Raji (cell line): Measurements from ENCODE around the gene ABCC3.

Source experiments
- POLR2A ChIP-seq: IDR thresholded peaks from 2 replicates; pipeline ENCODE4 v1.6.1; 2011; ENCODE audit warnings: low read depth, low read length, control low read depth; ENCODE audit not compliant: insufficient read depth

ABCC3 gene

DNA sequence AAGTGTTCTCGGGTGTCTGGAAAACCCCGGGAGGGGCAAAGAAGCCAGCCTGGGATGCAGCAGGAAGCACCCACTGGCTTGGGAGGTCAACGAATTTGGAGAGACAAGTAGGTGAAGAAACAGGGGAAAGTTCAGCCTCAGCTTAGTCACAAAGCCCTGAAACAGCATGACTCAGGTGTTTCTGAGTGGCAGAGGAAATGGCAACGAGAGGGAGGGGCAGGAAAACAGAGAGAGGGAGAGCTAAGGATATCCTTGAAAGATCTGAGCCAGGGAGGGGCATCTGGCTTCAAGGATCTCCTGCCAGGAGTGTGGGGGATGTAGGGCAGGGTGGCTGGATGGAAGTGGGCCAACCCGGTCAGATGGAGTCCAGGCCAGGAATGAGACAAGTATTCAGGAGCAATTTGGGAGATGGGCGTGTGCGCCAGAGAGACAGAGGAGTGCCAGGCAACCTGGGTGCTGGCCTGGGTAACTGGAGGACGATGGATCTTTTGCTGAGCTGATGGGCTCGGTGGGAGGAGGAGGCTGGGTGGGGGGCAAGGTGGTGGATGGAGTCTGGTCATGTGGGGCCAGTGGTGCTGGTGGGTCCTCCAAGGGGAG lies 27.2 kb downstream of the ABCC3 start:
- no peak for TF ChIP-seq POLR2A

DNA sequence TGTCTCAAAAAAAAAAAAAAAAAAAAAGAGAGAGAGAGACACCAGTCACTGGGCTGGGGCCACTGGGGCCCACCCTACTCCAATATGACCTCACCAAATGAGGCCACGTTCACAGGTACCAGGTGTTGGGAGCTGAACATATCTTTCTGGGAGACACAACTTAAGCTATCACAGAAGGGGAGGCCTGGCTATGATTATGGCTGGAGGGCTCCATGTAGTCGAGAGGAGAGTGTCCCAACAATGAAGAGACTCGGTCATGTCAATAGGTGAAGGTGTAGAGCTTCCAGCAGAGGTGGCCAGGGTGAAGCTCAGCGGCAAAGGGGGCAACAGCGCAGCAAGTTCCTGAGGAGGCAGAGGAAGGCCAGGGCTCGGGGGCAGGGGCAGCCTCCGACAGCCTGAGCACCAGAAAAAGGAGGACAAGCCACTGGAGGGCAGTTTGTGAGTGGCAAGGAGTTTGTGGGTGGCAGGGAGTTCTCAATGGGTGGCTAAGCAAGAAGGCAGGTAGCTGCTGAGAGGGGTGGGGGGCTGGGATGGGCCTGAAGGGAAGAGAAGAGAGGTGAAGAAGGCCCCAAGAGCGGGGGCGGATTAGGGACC lies 28.0 kb downstream of the ABCC3 start:
- TF ChIP-seq POLR2A, result no peak

DNA sequence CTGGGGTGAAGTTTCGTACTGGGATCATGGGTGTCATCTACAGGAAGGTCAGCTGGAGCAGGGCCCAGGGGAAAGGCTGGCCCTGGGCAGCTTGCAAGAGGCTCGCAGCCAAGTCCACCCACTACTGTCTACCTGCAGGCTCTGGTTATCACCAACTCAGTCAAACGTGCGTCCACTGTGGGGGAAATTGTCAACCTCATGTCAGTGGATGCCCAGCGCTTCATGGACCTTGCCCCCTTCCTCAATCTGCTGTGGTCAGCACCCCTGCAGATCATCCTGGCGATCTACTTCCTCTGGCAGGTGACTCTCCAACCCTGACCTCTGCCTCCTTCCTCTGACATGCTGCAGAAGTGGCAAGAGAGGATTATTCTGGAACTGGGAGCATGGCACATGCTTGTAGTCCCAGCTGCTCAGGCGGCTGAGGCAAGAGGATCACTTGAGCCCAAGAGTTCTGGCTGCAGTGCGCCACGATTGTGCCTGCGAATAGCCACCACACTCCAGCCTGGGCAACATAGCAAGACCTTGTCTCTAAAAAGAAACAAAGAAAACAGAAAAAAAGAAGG lies 29.2 kb downstream of the ABCC3 start:
- no peak for TF ChIP-seq POLR2A

DNA sequence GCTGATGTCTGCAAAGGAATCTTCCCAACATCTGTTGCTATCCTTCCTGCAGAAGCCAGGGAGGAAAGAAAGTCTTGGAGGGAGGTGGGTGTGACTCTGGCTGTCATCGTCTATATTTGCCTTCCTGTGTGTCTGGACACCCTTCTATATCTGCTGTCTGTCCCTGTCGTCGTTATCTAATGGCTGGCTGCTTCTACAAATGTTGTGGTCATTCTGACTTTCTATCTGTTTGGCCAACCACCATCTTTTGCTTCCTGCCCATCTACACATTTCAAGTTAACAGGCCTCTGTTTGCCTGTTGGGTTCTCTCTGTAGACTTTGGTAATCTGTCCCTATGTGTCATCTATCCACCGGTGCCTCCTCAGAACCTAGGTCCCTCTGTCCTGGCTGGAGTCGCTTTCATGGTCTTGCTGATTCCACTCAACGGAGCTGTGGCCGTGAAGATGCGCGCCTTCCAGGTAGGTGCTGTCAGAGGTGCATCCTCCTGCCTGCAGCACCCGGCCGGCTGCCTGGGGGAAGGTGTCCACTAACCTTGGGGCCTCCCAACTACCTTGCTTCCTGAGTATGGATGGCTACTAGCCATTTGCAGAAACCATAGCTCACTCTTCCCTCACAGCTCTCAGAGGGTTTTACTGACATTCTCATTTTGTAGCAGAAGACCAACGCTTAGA lies 30.2 kb downstream of the ABCC3 start:
- TF ChIP-seq POLR2A, result no peak

DNA sequence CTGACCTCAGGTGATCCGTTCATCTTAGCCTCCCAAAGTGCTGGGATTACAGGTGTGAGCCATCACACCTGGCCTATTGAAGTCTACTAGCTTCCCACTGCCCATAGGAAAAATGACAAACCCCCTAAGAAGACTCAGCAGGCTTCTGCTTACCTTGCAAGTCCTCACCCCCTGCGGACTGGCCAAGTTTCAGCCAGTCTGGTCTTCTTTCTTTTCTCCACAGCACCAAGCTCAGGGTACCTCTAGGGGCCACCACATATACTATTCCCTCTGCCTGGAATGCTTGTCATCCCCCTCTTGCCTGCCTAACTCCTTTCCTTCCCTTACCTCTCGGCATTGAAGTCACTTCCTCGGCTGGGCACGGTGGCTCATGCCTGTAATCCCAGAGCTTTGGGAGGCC lies 31.2 kb downstream of the ABCC3 start:
- no peak for TF ChIP-seq POLR2A

DNA sequence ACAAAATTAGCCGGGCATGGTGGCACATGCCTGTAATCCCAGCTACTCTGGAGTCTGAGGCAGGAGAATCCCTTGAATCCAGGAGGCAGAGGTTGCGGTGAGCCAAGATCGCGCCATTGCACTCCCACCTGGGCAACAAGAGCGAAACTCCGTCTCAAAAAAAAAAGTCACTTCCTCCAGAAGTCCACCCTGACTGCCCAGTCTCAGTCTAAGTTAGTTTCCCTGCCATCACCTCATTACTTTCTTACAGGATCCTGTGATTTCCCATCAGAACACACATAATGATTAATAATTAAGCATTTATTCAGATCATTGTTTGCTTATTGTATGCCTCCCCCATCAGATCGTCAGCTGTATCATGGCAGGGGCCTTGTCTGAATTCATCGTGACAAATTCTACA lies 31.6 kb downstream of the ABCC3 start:
- no peak for TF ChIP-seq POLR2A

DNA sequence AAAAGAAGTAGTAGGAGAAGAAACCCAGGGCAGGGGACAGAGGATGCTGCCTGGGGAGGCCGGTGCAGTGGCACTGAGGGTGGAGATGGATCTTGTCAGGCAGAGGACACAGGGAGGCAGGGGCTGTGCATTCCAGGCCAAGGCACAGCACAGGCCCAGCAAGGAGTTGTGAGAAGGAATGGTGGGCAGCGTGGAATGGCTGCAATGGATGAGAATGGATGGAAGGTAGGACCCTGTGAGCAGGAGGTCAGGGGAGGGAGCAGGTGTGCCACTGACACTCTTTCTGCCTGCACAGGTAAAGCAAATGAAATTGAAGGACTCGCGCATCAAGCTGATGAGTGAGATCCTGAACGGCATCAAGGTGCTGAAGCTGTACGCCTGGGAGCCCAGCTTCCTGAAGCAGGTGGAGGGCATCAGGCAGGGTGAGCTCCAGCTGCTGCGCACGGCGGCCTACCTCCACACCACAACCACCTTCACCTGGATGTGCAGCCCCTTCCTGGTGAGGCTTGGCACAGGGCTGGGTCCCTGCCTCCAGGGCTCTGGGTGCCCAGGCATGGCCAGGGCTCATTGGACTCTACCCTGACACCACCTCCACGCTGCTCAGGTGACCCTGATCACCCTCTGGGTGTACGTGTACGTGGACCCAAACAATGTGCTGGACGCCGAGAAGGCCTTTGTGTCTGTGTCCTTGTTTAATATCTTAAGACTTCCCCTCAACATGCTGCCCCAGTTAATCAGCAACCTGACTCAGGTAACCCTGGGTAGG lies 32.8 kb downstream of the ABCC3 start:
- no peak for TF ChIP-seq POLR2A

DNA sequence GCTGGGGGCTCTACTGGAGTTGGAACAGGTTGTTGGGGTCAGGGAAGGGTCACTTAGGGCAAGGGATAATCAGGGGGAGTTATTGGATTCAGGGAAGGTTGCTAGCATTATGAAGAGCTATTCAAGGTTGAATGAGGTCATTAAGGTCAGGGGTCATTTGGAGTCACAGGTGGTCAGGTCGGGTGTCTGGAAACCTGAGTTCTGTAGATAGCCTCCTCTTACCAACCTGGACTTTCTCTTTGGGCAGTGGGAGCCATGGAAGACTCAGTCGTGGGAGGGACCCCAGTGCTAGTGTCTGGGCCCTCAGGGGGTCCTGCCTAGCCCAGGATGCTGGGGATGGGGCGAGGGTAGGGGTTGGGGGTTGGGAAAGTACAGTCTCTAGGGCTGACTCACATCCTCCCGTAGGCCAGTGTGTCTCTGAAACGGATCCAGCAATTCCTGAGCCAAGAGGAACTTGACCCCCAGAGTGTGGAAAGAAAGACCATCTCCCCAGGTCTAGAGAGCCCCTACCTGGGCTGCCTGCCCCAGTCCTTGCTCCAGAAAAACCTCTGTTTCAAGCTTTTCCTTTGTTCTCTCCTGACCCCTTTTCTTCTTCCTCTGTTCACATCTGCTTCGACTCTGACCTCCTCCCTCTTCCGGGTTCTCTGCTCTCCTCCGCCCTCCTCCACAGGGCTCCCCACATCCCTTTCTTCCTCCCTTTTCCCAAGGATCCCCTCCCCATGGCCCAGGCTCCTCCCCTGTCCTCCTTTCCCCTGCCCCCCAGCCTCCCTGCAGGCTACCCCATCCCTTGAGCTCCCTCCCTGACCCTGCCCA lies 33.5 kb downstream of the ABCC3 start:
- TF ChIP-seq POLR2A, result no peak

DNA sequence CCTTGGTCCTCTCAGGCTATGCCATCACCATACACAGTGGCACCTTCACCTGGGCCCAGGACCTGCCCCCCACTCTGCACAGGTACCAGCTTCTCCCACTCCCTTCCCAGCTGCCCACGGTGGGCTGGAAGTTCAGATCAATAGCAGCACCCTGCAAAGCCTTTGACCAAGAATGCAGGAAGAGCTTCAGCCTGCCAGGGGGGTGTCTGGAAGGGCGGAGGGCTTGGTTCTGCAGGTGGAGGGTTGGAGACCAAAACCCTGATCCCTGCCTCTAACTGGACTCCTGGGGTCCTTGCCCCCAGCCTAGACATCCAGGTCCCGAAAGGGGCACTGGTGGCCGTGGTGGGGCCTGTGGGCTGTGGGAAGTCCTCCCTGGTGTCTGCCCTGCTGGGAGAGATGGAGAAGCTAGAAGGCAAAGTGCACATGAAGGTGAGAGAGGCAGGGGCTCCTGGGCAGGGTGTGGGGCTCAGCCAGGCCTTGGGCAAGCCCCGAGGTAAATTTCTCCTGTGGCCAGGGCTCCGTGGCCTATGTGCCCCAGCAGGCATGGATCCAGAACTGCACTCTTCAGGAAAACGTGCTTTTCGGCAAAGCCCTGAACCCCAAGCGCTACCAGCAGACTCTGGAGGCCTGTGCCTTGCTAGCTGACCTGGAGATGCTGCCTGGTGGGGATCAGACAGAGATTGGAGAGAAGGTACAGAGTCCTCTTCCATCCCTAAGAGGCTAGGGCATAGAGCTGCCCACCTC lies 34.3 kb downstream of the ABCC3 start:
- TF ChIP-seq POLR2A, result no peak

DNA sequence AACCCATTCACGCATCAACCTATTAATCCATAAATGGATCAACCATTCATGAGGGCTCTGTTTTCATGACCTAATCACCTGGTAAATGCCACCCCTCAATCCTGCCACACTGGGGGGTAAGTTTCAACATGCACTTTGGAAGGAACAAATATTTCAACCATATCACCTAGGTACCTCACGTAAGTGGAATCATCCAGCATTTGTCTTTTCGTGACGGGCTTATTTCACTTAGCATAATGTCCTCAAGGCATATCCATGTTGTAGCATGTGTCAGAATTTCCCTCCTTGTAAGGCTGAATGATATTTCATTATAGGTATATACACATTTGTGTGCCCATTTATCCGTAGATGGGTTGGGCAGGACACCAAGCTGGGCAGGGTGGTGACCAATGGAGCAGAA lies 37.4 kb downstream of the ABCC3 start:
- no peak for TF ChIP-seq POLR2A

DNA sequence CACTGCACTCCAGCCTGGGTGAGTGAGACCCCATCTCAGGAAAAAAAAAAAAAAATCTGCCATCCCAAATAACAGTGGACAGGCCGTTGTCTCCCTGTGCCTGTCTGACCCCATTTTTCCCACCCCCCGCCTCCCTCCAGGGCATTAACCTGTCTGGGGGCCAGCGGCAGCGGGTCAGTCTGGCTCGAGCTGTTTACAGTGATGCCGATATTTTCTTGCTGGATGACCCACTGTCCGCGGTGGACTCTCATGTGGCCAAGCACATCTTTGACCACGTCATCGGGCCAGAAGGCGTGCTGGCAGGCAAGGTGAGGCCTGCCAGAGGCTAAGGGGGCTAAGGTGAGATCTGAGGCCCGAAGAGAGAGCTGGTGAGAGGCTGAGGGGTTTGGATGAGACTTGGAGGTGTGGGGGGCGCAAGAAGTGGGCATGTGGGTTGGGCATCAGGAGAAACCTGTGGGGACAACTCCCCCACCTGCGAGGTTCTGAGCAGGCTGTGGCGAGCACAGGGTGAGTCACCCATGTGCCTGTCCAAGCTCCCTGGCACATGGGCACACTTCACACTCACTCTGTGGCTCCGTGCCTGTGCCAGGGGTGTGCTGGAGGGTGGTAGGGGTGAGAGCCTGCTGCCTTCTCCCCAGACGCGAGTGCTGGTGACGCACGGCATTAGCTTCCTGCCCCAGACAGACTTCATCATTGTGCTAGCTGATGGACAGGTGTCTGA lies 38.3 kb downstream of the ABCC3 start:
- TF ChIP-seq POLR2A, result no peak

DNA sequence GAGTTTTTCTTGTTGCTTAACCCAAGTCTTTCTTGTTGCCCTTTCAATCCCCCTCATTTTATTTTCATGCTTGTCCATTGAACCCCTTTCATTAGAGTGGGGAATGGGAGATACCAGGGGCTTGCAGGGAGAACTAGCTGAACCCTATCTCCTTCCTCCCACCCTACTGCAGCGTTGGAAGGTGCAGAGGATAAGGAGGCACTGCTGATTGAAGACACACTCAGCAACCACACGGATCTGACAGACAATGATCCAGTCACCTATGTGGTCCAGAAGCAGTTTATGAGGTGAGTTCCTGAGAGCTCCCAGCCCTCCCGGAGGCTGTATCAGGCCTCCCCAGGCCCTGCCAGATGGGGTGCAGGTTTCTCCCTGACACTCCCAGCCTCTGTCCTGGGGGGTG lies 40.5 kb downstream of the ABCC3 start:
- no peak for TF ChIP-seq POLR2A

DNA sequence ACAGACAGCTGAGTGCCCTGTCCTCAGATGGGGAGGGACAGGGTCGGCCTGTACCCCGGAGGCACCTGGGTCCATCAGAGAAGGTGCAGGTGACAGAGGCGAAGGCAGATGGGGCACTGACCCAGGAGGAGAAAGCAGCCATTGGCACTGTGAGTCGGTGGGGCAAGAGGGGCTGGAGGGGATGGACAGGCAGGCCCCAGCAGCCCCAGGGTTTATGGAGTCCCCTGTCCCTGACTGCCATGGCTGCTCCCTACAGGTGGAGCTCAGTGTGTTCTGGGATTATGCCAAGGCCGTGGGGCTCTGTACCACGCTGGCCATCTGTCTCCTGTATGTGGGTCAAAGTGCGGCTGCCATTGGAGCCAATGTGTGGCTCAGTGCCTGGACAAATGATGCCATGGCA lies 40.9 kb downstream of the ABCC3 start:
- TF ChIP-seq POLR2A, result no peak
